HCT116 (cell line): ENCODE results near the gene VPS9D1. TPM values are rescaled to one million over a fixed set of nuclear protein-coding genes. Genes with fewer than 3 reads are reported as not detected.

ENCODE experiments used
- ATAC-seq: fragments of 200-7000 bp; cut with Tn5 transposase; 2 replicates; pipeline ENCODE4 v1.9.1; 2020; ENCODE audit warnings: mild to moderate bottlenecking, moderate library complexity
- BruUV-seq: library from RNA; stranded (reverse); fragments of 400-500 nt; replicated peaks from 2 replicates; lab custom pipeline; 2021; lab: Mats Ljungman, UMichigan
- CTCF ChIA-PET: fragments of 300-600 bp; sonication (Branson Sonifier 250); formaldehyde crosslinking; loops from one replicate; lab custom pipeline; 2021; ENCODE audit warnings: antibody characterized with exemption; lab: Charles Lee
- POLR2A ChIA-PET: fragments of 300-600, 350-600 bp; sonication (Branson Sonifier 250); formaldehyde crosslinking; loops from one replicate; lab custom pipeline; 2021; ENCODE audit warnings: antibody characterized with exemption; lab: Charles Lee
- RAD21 ChIA-PET, 2 experiments: fragments of 300-600 bp; sonication (Branson Sonifier 250); formaldehyde crosslinking; loops; one replicate each; lab custom pipeline; 2023; ENCODE audit warnings: low total read pairs in 2 of 2; ENCODE audit not compliant: uncharacterized antibody in 2 of 2, unreplicated experiment in 2 of 2, low non-redundant PET in 1 of 2; lab: Charles Lee
- DNase-seq: peaks from one replicate; pipeline ENCODE4 v3.0.0-alpha.2; 2010; ENCODE audit warnings: low read depth, low spot score
- H2AFZ ChIP-seq: fragments of 200-600 bp; shearing (Covaris generic), sonication (generic); 2 replicates; pipeline ENCODE4 v1.6.1; 2017; ENCODE audit warnings: low read depth, mixed run types, mixed read lengths, antibody characterized with exemption, low read length; ENCODE audit not compliant: poor library complexity, severe bottlenecking
- H3K27ac ChIP-seq: 2 replicates; pipeline ENCODE4 v1.5.1; 2012; ENCODE audit warnings: low read depth, low read length
- H3K27me3 ChIP-seq: fragments of 200-600 bp; sonication (generic); 2 replicates; pipeline ENCODE4 v1.6.1; 2016; ENCODE audit warnings: mixed run types, low read length, mixed read lengths; ENCODE audit not compliant: insufficient read depth
- H3K36me3 ChIP-seq, 2 experiments: fragments of 200-500 bp in 1 of 2; fragments of 200-600 bp in 1 of 2; sonication (Bioruptor generic) in 1 of 2; sonication (generic) in 1 of 2; 2 replicates each; pipeline versions ENCODE4 v1.5.1 to v1.6.1; 2014 to 2016; ENCODE audit warnings: low read length in 2 of 2, inconsistent platforms in 1 of 2, mixed read lengths in 1 of 2, mixed run types in 1 of 2; ENCODE audit not compliant: insufficient read depth in 2 of 2, control insufficient read depth in 1 of 2
- H3K4me1 ChIP-seq, 2 experiments: fragments of 200-600 bp in 1 of 2; sonication (generic) in 1 of 2; 2 replicates each; pipeline versions ENCODE4 v1.5.1 to v1.6.1; 2012 to 2017; ENCODE audit warnings: low read length in 2 of 2, inconsistent platforms in 1 of 2, mild to moderate bottlenecking in 1 of 2, mixed read lengths in 1 of 2, mixed run types in 1 of 2, moderate library complexity in 1 of 2; ENCODE audit not compliant: insufficient read depth in 2 of 2, control insufficient read depth in 1 of 2
- H3K4me2 ChIP-seq: fragments of 200-600 bp; sonication (generic); 2 replicates; pipeline ENCODE4 v1.6.1; 2017; ENCODE audit warnings: mixed run types, low read length, mixed read lengths
- H3K4me3 ChIP-seq, 2 experiments: fragments of 200-600 bp in 1 of 2; sonication (generic) in 1 of 2; replicated peaks in 1 of 2; 2 replicates each; pipeline ENCODE4 v1.5.1; 2011 to 2016; ENCODE audit warnings: low read length in 2 of 2, control low read depth in 1 of 2, low read depth in 1 of 2, mild to moderate bottlenecking in 1 of 2, mixed read lengths in 1 of 2, mixed run types in 1 of 2
- H3K79me2 ChIP-seq: fragments of 200-600 bp; sonication (generic); 2 replicates; pipeline ENCODE4 v1.6.1; 2017; ENCODE audit warnings: mild to moderate bottlenecking, mixed run types, low read length, moderate library complexity, mixed read lengths; ENCODE audit not compliant: insufficient read depth
- H3K9ac ChIP-seq: fragments of 200-600 bp; sonication (generic); 2 replicates; pipeline ENCODE4 v1.6.1; 2016; ENCODE audit warnings: low read length, mixed read lengths
- H3K9me2 ChIP-seq: fragments of 200-600 bp; sonication (generic), shearing (Covaris generic); 2 replicates; pipeline ENCODE4 v1.6.1; 2017; ENCODE audit warnings: mixed run types, mild to moderate bottlenecking, moderate library complexity; ENCODE audit not compliant: insufficient read depth
- H3K9me3 ChIP-seq, 2 experiments: fragments of 200-500 bp in 1 of 2; fragments of 200-600 bp in 1 of 2; sonication (Bioruptor generic) in 1 of 2; sonication (generic) in 1 of 2; 2 replicates each; pipeline ENCODE4 v1.6.1; 2014 to 2017; ENCODE audit warnings: low read length in 2 of 2, mixed read lengths in 2 of 2, inconsistent platforms in 1 of 2, low read depth in 1 of 2, mild to moderate bottlenecking in 1 of 2, mixed run types in 1 of 2, moderate library complexity in 1 of 2; ENCODE audit not compliant: control insufficient read depth in 1 of 2, insufficient read depth in 1 of 2
- H4K20me1 ChIP-seq: fragments of 200-600 bp; sonication (generic), shearing (Covaris generic); 2 replicates; pipeline ENCODE4 v1.6.1; 2017; ENCODE audit warnings: mixed run types, mild to moderate bottlenecking, moderate library complexity; ENCODE audit not compliant: insufficient read depth
- ELF1 ChIP-seq: IDR thresholded peaks from 2 replicates; pipeline ENCODE4 v1.6.1; 2012; ENCODE audit warnings: low read depth, borderline replicate concordance
- FOSL1 ChIP-seq: IDR thresholded peaks from 2 replicates; pipeline ENCODE4 v1.6.1; 2012; ENCODE audit warnings: low read depth
- POLR2A ChIP-seq: IDR thresholded peaks from 2 replicates; pipeline ENCODE4 v1.7.0; 2011; ENCODE audit warnings: borderline replicate concordance; ENCODE audit not compliant: insufficient read depth, insufficient read length; ENCODE audit errors: extremely low read depth
- SIN3A ChIP-seq: IDR thresholded peaks from 2 replicates; pipeline ENCODE4 v1.6.1; 2012; ENCODE audit warnings: low read depth
- SRF ChIP-seq: IDR thresholded peaks from 2 replicates; pipeline ENCODE4 v1.6.1; 2012; ENCODE audit warnings: low read depth
- YY1 ChIP-seq: IDR thresholded peaks from 2 replicates; pipeline ENCODE4 v1.6.1; 2011; ENCODE audit warnings: low read length, low read depth, moderate library complexity, mild to moderate bottlenecking; ENCODE audit not compliant: insufficient replicate concordance; ENCODE audit errors: extremely low read depth
- ZBTB33 ChIP-seq: IDR thresholded peaks from 2 replicates; pipeline ENCODE4 v1.6.1; 2011; ENCODE audit warnings: mild to moderate bottlenecking, low read length, moderate library complexity; ENCODE audit not compliant: insufficient replicate concordance; ENCODE audit errors: extremely low read depth
- ZNF274 ChIP-seq: fragments of 200-500 bp; sonication (Bioruptor generic); IDR thresholded peaks from 2 replicates; pipeline ENCODE4 v1.6.1; 2014; ENCODE audit warnings: mild to moderate bottlenecking, low read depth, low read length, inconsistent platforms
- intact Hi-C: fragments of 100-400 bp; cut with micrococcal nuclease; formaldehyde crosslinking; loops from 2 replicates; pipeline ENCODE4 v1.10.0; 2022
- total RNA-seq: library from RNA; stranded (reverse); gene quantifications from one replicate; pipeline ENCODE4 v1.2.1, GENCODE V29; 2021; ENCODE audit not compliant: unreplicated experiment

The VPS9D1 gene
- total RNA-seq, 1 experiment from 2014 or later = 4.2 TPM

- H3K79me2 ChIP-seq = peaks cover 10% of the 10 kb centered on the region; the same call in 1 of the 2 replicates
- TF ChIP-seq ZNF274 = no peak
- no peak for TF ChIP-seq SRF
- no peak for TF ChIP-seq POLR2A
- no peak for TF ChIP-seq YY1
- TF ChIP-seq SIN3A = no peak
- no peak for TF ChIP-seq ZBTB33
- no peak for TF ChIP-seq FOSL1
- TF ChIP-seq ELF1 = no peak
- no peaks in the 10 kb centered on the region for H3K9me3 ChIP-seq
- no peaks in the 10 kb centered on the region for H3K27me3 ChIP-seq
- no peak overlapping the region for H3K4me2 ChIP-seq
- H4K20me1 ChIP-seq = no peaks in the 10 kb centered on the region
- H3K4me1 ChIP-seq = peaks cover 12 to 28% of the 10 kb centered on the region in 2 experiments
- no peak overlapping the region for H3K4me3 ChIP-seq
- DNase-seq (no peak), ATAC-seq (no peak)
- ChIA-PET POLR2A (interaction anchor here (0.6 to 2.4 kb wide), 2 partner anchors 169 to 203 kb away, joined by 4 to 8 read pairs; partner anchors contain the start of gene TCF25), RAD21 (no interaction called here), CTCF (interaction anchor here (0.6 to 2.3 kb wide), 5 partner anchors 11 to 316 kb away, joined by 3 to 27 read pairs (median 6); no protein-coding TSS in a partner anchor)
- no peak overlapping the region for H3K9ac ChIP-seq
- no peaks in the 10 kb centered on the region for H3K9me2 ChIP-seq
- no peaks in the 10 kb centered on the region for H3K36me3 ChIP-seq
- intact Hi-C loops = no loop called here
- H2AFZ ChIP-seq = no peak overlapping the region
- BruUV-seq = no TSS peak
- H3K27ac ChIP-seq = no peak overlapping the region
Observed at GRCh38 chr16:89705006-89705405, 15.7 kb downstream of the VPS9D1 start.
